K562 (cell line): ENCODE data around the gene PPM1G. TPM values are rescaled to one million over a fixed set of nuclear protein-coding genes. Genes with fewer than 3 reads are reported as not detected.
A peak's percentile ranks its signal among the peaks of the same experiment; 100 is the strongest.

Experiments
- CBX8 ChIP-seq: fragments of 200-600 bp; sonication (generic); IDR thresholded peaks from 2 replicates; pipeline ENCODE4 v1.6.1; 2012; ENCODE audit warnings: borderline replicate concordance, mixed run types, low read depth, mild to moderate bottlenecking, moderate library complexity, mixed read lengths, low read length, control low read depth, inconsistent platforms; ENCODE audit not compliant: poor library complexity, severe bottlenecking; ENCODE audit errors: extremely low read depth
- CREB5 ChIP-seq: fragments of 250-450 bp; sonication (Bioruptor Pico); IDR thresholded peaks from 2 replicates; pipeline ENCODE4 v1.5.0; 2020; ENCODE audit warnings: mild to moderate bottlenecking
- CSDE1 ChIP-seq, 2 experiments: fragments of 450-650 bp; IDR thresholded peaks; 2 replicates each; pipeline ENCODE4 v1.6.1; 2016; ENCODE audit warnings: mild to moderate bottlenecking in 1 of 2
- CXXC5 ChIP-seq: fragments of 250-450 bp; sonication (Bioruptor Pico); IDR thresholded peaks from 2 replicates; pipeline ENCODE4 v1.8.0; 2022; ENCODE audit warnings: inconsistent platforms, mild to moderate bottlenecking, moderate library complexity
- E2F6 ChIP-seq, 2 experiments: IDR thresholded peaks; 2 replicates each; pipeline ENCODE4 v1.6.1; 2011; ENCODE audit warnings: borderline replicate concordance in 1 of 2, control low read depth in 1 of 2, low read depth in 1 of 2, low read length in 1 of 2, mild to moderate bottlenecking in 1 of 2, mixed read lengths in 1 of 2, moderate library complexity in 1 of 2; ENCODE audit not compliant: insufficient read depth in 1 of 2, insufficient read length in 1 of 2, poor library complexity in 1 of 2, severe bottlenecking in 1 of 2; ENCODE audit errors: extremely low read depth in 1 of 2
- EGR1 ChIP-seq: fragments of 450-650 bp; conservative IDR thresholded peaks from 2 replicates; pipeline ENCODE4 v1.6.1; 2017; ENCODE audit warnings: mild to moderate bottlenecking
- ETV6 ChIP-seq, 3 experiments: fragments of 150-350 bp in 1 of 3; sonication (generic) in 1 of 3; formaldehyde crosslinking in 1 of 3; IDR thresholded peaks; 2 replicates each; pipeline versions ENCODE4 v1.6.1 to v1.8.0; 2014 to 2022; ENCODE audit warnings: borderline replicate concordance in 2 of 3, low read depth in 2 of 3, antibody characterized with exemption in 1 of 3, low read length in 1 of 3, mild to moderate bottlenecking in 1 of 3, missing genetic modification reagents in 1 of 3
- FUS ChIP-seq: fragments of 200-400 bp; formaldehyde crosslinking; optimal IDR thresholded peaks from 2 replicates; pipeline ENCODE3; 2017; ENCODE audit warnings: low read depth, low read length
- JUN ChIP-seq, 2 experiments: sonication (generic) in 1 of 2; formaldehyde crosslinking in 1 of 2; IDR thresholded peaks; 2 replicates each; pipeline versions ENCODE4 v1.6.1 to v1.8.0; 2012 to 2022; ENCODE audit warnings: borderline replicate concordance in 2 of 2, mild to moderate bottlenecking in 2 of 2, improper control_type of control experiment in 1 of 2, low read depth in 1 of 2, low read length in 1 of 2, missing genetic modification reagents in 1 of 2
- TAL1 ChIP-seq: fragments of 450-650 bp; IDR thresholded peaks from 2 replicates; pipeline ENCODE4 v1.6.1; 2016; ENCODE audit warnings: mild to moderate bottlenecking
- UBTF ChIP-seq, 2 experiments: IDR thresholded peaks; 2 replicates each; pipeline ENCODE4 v1.6.1; 2012; ENCODE audit warnings: improper control_type of control experiment in 2 of 2, low read depth in 2 of 2, low read length in 2 of 2, borderline replicate concordance in 1 of 2
- ZBTB17 ChIP-seq: fragments of 450-650 bp; formaldehyde crosslinking; IDR thresholded peaks from 2 replicates; pipeline ENCODE4 v1.4.0; 2020; ENCODE audit warnings: mild to moderate bottlenecking
- ZNF124 ChIP-seq: sonication (generic); formaldehyde crosslinking; IDR thresholded peaks from 2 replicates; pipeline ENCODE4 v1.8.1; 2022; ENCODE audit warnings: missing genetic modification reagents
- ZNF609 ChIP-seq: sonication (generic); formaldehyde crosslinking; IDR thresholded peaks from 2 replicates; pipeline ENCODE4 v1.8.1; 2023; ENCODE audit warnings: missing genetic modification reagents, mild to moderate bottlenecking, borderline replicate concordance
- polyA plus RNA-seq, 8 experiments: library from polyadenylated mRNA; depleted of rRNA in 4 of 8; stranded (reverse) in 5 of 8; unstranded in 3 of 8; fragments of >200 nt; fragmentation: Nextera tagmentation in 2 of 8; fragmentation: Illumina TruSeq in 1 of 8; extraction: Ambion mirVana in 2 of 8; extraction: Trizol in 1 of 8; gene quantifications; 2 replicates each; pipeline versions ENCODE4 v1.2.1 to v1.2.3, GENCODE V29; 2011 to 2014; ENCODE audit warnings: inconsistent platforms in 1 of 8, missing spikeins in 1 of 8
- total RNA-seq, 7 experiments: library from RNA; depleted of rRNA in 6 of 7; stranded (reverse); fragments of >200 nt in 6 of 7; fragmentation: Illumina TruSeq in 2 of 7; extraction: Trizol in 2 of 7; gene quantifications; 2 replicates each; pipeline versions ENCODE4 v1.2.1 to v1.2.3, GENCODE V29; 2011 to 2021; ENCODE audit warnings: low replicate concordance in 1 of 7

The PPM1G gene
- total and polyA plus RNA-seq, 9 of the 15 experiments (the other 6 are each of a cell fraction or from before 2014, with no cell fraction given) = 61.7 to 230 (median 153) TPM

GRCh38 chr2:27380626-27381545 is 28.5 kb downstream of the PPM1G start, which contains the start of gene ZNF513 (continued):
- TF ChIP-seq CREB5 (no peak), E2F6 (IDR thresholded peaks at IDR 0.05; ENCODE audit: borderline replicate concordance in 1 of 2, extremely low read depth in 1 of 2, insufficient read depth in 1 of 2, insufficient read length in 1 of 2, low read depth in 1 of 2, low read length in 1 of 2, poor library complexity in 1 of 2, severe bottlenecking in 1 of 2) (peak; percentile 57 to 73), CSDE1 (IDR thresholded peaks at IDR 0.05) (no peak), JUN (IDR thresholded peaks at IDR 0.05; ENCODE audit: borderline replicate concordance, low read depth, low read length) (no peak), JUN (CRISPR knock-in tag; IDR thresholded peaks at IDR 0.05; ENCODE audit: borderline replicate concordance) (no peak), UBTF (IDR thresholded peaks at IDR 0.05; ENCODE audit: borderline replicate concordance in 1 of 2, low read depth in 2 of 2, low read length in 2 of 2) (no peak; a peak in 1 of 4 replicates), ZNF609 (no peak), TAL1 (no peak), ZNF124 (CRISPR knock-in tag) (no peak), CBX8 (no peak), FUS (peak; percentile 37), EGR1 (0 out of 2 replicates have a peak, but pooled peaks have one; percentile 25), CXXC5 (CRISPR knock-in tag) (peak; percentile 94), ZBTB17 (CRISPR knock-in tag) (peak; percentile 66; the same call in 1 of the 2 replicates), ETV6 (IDR thresholded peaks at IDR 0.05; ENCODE audit: borderline replicate concordance in 1 of 2, low read depth in 2 of 2, low read length in 1 of 2) (no peak), ETV6 (CRISPR knock-in tag; IDR thresholded peaks at IDR 0.05; ENCODE audit: borderline replicate concordance) (no peak)
